ENCODE data around the gene PPP1R7. TPM values are rescaled to one million over a fixed set of nuclear protein-coding genes. Genes with fewer than 3 reads are reported as not detected.

The PPP1R7 gene
- total RNA-seq, 2 donors from 2014 or later, result 48.5 to 52.7 TPM

DNA sequence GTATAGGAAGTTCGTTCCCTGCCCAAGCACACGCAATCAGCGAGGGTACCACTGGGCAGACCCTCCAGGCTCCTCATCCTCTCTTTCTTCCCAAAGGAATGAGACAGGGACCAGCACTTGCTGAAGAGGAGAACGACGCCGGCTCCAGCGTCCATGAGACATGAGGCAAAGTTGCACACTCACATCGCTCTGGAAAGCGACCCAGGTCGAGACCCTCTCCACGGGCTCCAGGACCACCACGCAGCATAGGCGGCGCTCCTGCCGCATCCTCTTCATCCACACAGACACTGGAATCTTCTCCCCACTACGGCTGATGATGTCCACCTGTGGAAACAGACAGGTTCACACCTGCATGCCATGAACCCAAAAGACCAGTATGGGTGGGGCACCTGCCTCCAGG lies 11.8 kb upstream of the PPP1R7 start:
- no peak overlapping the region for H3K27ac ChIP-seq (ENCODE audit: low read depth, low read length)
- Mint-ChIP-seq H3K27ac (no peak overlapping the region), H3K4me1 (no peaks in the 10 kb centered on the region), H3K4me3 (no peak overlapping the region), H3K36me3 (ENCODE audit: low read depth) (peaks cover 51% of the 10 kb centered on the region), H3K27me3 (ENCODE audit: insufficient read depth) (no peaks in the 10 kb centered on the region), H3K9me3 (no peaks in the 10 kb centered on the region)
- H3K9ac ChIP-seq (ENCODE audit: extremely low read depth, low read length, poor library complexity, severe bottlenecking), result no peak overlapping the region
- no peak overlapping the region for H3K4me3 ChIP-seq (ENCODE audit: low read length)
- WGBS, 2 experiments (ENCODE audit: insufficient coverage in 1 of 2, insufficient read length in 1 of 2), result 92 to 98% methylated on average over 11 to 16 of the region's 16 CpGs
- peaks cover 35% of the 10 kb centered on the region for H3K36me3 ChIP-seq (ENCODE audit: control insufficient read depth, insufficient read depth, low read length)
- no peak for DNase-seq
- no peaks in the 10 kb centered on the region for H3K9me3 ChIP-seq (ENCODE audit: control insufficient read depth, low read length)
- TF ChIP-seq, protein P1, sequence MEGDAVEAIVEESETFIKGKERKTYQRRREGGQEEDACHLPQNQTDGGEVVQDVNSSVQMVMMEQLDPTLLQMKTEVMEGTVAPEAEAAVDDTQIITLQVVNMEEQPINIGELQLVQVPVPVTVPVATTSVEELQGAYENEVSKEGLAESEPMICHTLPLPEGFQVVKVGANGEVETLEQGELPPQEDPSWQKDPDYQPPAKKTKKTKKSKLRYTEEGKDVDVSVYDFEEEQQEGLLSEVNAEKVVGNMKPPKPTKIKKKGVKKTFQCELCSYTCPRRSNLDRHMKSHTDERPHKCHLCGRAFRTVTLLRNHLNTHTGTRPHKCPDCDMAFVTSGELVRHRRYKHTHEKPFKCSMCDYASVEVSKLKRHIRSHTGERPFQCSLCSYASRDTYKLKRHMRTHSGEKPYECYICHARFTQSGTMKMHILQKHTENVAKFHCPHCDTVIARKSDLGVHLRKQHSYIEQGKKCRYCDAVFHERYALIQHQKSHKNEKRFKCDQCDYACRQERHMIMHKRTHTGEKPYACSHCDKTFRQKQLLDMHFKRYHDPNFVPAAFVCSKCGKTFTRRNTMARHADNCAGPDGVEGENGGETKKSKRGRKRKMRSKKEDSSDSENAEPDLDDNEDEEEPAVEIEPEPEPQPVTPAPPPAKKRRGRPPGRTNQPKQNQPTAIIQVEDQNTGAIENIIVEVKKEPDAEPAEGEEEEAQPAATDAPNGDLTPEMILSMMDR (conservative IDR thresholded peaks at IDR 0.05), result no peak
- H3K4me1 ChIP-seq (ENCODE audit: control insufficient read depth, insufficient read depth, low read length), result no peaks in the 10 kb centered on the region
- H3K27me3 ChIP-seq (ENCODE audit: control insufficient read depth, insufficient read depth, low read length, poor library complexity, severe bottlenecking), result no peaks in the 10 kb centered on the region

DNA sequence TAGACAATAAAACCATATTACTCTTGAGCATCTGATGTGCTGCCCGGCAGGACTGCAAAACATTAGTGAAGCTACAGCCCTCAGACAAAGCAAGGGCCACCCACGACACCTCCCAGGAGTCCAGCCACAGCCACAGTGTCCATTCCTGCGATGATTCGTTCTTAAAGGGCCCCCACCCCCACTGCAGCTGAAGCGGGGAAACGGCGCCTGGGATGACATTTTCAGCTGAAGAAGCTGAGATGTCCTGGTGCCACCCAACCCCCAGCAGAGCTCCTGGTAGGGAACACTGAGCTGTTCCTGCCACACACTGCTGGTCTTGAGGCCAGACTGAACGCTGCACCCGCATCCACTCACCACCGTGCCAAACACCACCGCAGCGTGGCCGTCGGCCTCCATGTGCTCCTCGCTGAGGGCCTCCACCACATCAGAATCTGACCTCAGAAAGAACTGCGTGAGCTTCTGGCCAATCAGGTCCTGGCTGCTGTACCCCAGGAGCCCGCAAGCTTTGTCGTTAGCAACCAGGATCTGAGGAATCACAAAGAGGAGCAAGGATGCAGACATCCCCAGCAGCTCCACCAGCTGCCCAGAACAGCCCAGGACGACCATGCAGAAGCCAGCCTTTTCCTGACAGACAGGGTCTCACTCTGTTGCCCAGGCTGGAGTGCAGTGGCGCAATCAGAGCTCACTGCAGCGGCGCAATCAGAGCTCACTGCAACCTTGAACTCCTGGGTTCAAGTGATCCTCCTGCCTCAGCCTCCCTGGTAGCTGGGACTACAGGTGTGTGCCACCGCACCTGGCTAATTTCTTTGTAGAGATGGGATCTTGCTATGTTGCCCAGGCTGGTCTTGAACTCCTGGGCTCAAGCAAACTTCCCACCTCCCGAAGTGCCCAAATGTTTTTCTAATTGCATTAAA lies 10.5 kb upstream of the PPP1R7 start:
- Histone ChIP-seq H3K9ac (ENCODE audit: extremely low read depth, low read length, poor library complexity, severe bottlenecking) (no peak overlapping the region), H3K36me3 (ENCODE audit: control insufficient read depth, insufficient read depth, low read length) (peaks cover 31% of the 10 kb centered on the region), H3K9me3 (ENCODE audit: control insufficient read depth, low read length) (no peaks in the 10 kb centered on the region), H3K27me3 (ENCODE audit: control insufficient read depth, insufficient read depth, low read length, poor library complexity, severe bottlenecking) (no peaks in the 10 kb centered on the region), H3K4me3 (ENCODE audit: low read length) (no peak overlapping the region), H3K27ac (ENCODE audit: low read depth, low read length) (no peak overlapping the region), H3K4me1 (ENCODE audit: control insufficient read depth, insufficient read depth, low read length) (no peaks in the 10 kb centered on the region)
- Mint-ChIP-seq H3K27ac (no peak overlapping the region), H3K4me1 (no peaks in the 10 kb centered on the region), H3K4me3 (no peak overlapping the region), H3K27me3 (ENCODE audit: insufficient read depth) (no peaks in the 10 kb centered on the region), H3K9me3 (no peaks in the 10 kb centered on the region), H3K36me3 (ENCODE audit: low read depth) (peaks cover 55% of the 10 kb centered on the region)
- no peak for DNase-seq
- TF ChIP-seq, protein P1 (conservative IDR thresholded peaks at IDR 0.05), result no peak
- WGBS, 2 experiments (ENCODE audit: insufficient coverage in 1 of 2, insufficient read length in 1 of 2), result 95 to 96% methylated on average over 24 of the region's 24 CpGs

DNA sequence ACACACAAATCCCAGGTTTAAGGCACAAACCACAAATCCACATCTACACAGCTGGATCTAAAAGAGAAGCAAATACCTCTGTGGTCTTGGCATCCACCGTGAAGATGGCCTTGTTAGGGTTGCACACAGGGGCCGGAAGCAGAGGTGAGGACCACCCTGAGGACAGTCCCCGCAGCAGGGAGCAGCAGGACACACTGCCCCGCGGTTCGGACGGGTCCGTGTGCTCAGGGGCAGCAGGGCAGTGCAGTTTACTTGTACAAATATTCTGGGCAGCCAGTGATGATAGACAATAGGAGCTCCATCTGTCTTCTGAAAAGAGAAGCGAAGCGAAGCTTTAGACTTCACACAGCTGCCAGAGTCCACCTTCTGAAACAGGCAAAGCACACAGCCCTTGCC lies 9.8 kb upstream of the PPP1R7 start:
- H3K27me3 Mint-ChIP-seq (ENCODE audit: insufficient read depth), result no peaks in the 10 kb centered on the region
- no peak overlapping the region for H3K9ac ChIP-seq (ENCODE audit: extremely low read depth, low read length, poor library complexity, severe bottlenecking)
- H3K9me3 ChIP-seq (ENCODE audit: control insufficient read depth, low read length), result no peaks in the 10 kb centered on the region
- no peak overlapping the region for H3K4me3 ChIP-seq (ENCODE audit: low read length)
- peaks cover 57% of the 10 kb centered on the region for H3K36me3 Mint-ChIP-seq (ENCODE audit: low read depth)
- H3K27ac Mint-ChIP-seq, result no peak overlapping the region
- no peak overlapping the region for H3K4me3 Mint-ChIP-seq
- DNase-seq, result no peak
- 96 to 100% methylated on average over 8 to 10 of the region's 10 CpGs for WGBS, 2 experiments (ENCODE audit: insufficient coverage in 1 of 2, insufficient read length in 1 of 2)
- no peaks in the 10 kb centered on the region for H3K4me1 Mint-ChIP-seq
- H3K36me3 ChIP-seq (ENCODE audit: control insufficient read depth, insufficient read depth, low read length), result peaks cover 31% of the 10 kb centered on the region
- H3K9me3 Mint-ChIP-seq, result no peaks in the 10 kb centered on the region
- H3K4me1 ChIP-seq (ENCODE audit: control insufficient read depth, insufficient read depth, low read length), result no peaks in the 10 kb centered on the region
- H3K27me3 ChIP-seq (ENCODE audit: control insufficient read depth, insufficient read depth, low read length, poor library complexity, severe bottlenecking), result no peaks in the 10 kb centered on the region
- TF ChIP-seq, protein P1 (conservative IDR thresholded peaks at IDR 0.05), result no peak
- H3K27ac ChIP-seq (ENCODE audit: low read depth, low read length), result no peak overlapping the region

Measured in endodermal cell (in vitro differentiated cells).